Measurements from ENCODE around the gene KDM7A. TPM values are rescaled to one million over a fixed set of nuclear protein-coding genes. Genes with fewer than 3 reads are reported as not detected.
A peak's percentile ranks its signal among the peaks of the same experiment; 100 is the strongest.

KDM7A gene
- total RNA-seq, 4 donors from 2014 or later, result 15.3 to 34.5 (median 23.2) TPM

- 82 to 89% methylated on average over 2 of the region's 2 CpGs for WGBS, 2 donors
- Histone ChIP-seq H3K27me3 (no peaks in the 10 kb centered on the region), H3K9me3 (no peaks in the 10 kb centered on the region), H3K36me3 (peaks cover 0 to 30% (median 0%) of the 10 kb centered on the region in 3 donors), H3K27ac (peak overlapping the region in 1 of 4 donors; percentile 12), H3K4me1 (no peaks in the 10 kb centered on the region), H3K4me3 (no peak overlapping the region)
- DNase-seq (ENCODE audit: low spot score in 2 of 2), result no peak
- no peak for TF ChIP-seq CTCF (IDR thresholded peaks at IDR 0.05)
- TF ChIP-seq POLR2A (IDR thresholded peaks at IDR 0.05), result no peak
- no peak for TF ChIP-seq EP300 (IDR thresholded peaks at IDR 0.05)
Measured at GRCh38 chr7:140085447-140085846, 91.3 kb downstream of the KDM7A start.

GRCh38 chr7:140084972-140085371 is 91.8 kb downstream of the KDM7A start:
- no peak for DNase-seq (ENCODE audit: low spot score in 2 of 2)
- peaks cover 0 to 25% (median 0%) of the 10 kb centered on the region in 3 donors for H3K36me3 ChIP-seq
- no peaks in the 10 kb centered on the region for H3K4me1 ChIP-seq
- H3K4me3 ChIP-seq, result no peak overlapping the region
- no peaks in the 10 kb centered on the region for H3K27me3 ChIP-seq
- 58 to 64% methylated on average over 8 of the region's 8 CpGs for WGBS, 2 donors
- no peak for TF ChIP-seq CTCF (IDR thresholded peaks at IDR 0.05)
- TF ChIP-seq EP300 (IDR thresholded peaks at IDR 0.05), result no peak
- no peak for TF ChIP-seq POLR2A (IDR thresholded peaks at IDR 0.05)
- H3K27ac ChIP-seq, result peak overlapping the region in 1 of 4 donors; percentile 12
- no peaks in the 10 kb centered on the region for H3K9me3 ChIP-seq

GRCh38 chr7:140084142-140084655 is 92.6 kb downstream of the KDM7A start:
- DNase-seq (ENCODE audit: low spot score in 2 of 2), result no peak
- 90 to 92% methylated on average over 4 of the region's 4 CpGs for WGBS, 2 donors

GRCh38 chr7:140082770-140083169 is 94.0 kb downstream of the KDM7A start:
- Histone ChIP-seq H3K4me1 (no peaks in the 10 kb centered on the region), H3K27ac (no peak overlapping the region), H3K4me3 (no peak overlapping the region), H3K36me3 (peaks cover 0 to 12% (median 0%) of the 10 kb centered on the region in 3 donors), H3K27me3 (no peaks in the 10 kb centered on the region), H3K9me3 (no peaks in the 10 kb centered on the region)
- 81 to 85% methylated on average over 7 of the region's 7 CpGs for WGBS, 2 donors
- no peak for TF ChIP-seq CTCF (IDR thresholded peaks at IDR 0.05)
- no peak for TF ChIP-seq EP300 (IDR thresholded peaks at IDR 0.05)
- no peak for TF ChIP-seq POLR2A (IDR thresholded peaks at IDR 0.05)
- DNase-seq (ENCODE audit: low spot score in 2 of 2), result no peak

More at GRCh38 chr7:140084142-140084655, 92.6 kb downstream of the KDM7A start:
- Histone ChIP-seq H3K4me1 (no peaks in the 10 kb centered on the region), H3K27me3 (no peaks in the 10 kb centered on the region), H3K36me3 (peaks cover 0 to 17% (median 0%) of the 10 kb centered on the region in 3 donors), H3K4me3 (no peak overlapping the region), H3K27ac (no peak overlapping the region), H3K9me3 (no peaks in the 10 kb centered on the region)
- TF ChIP-seq CTCF (IDR thresholded peaks at IDR 0.05), result no peak
- TF ChIP-seq EP300 (IDR thresholded peaks at IDR 0.05), result no peak
- TF ChIP-seq POLR2A (IDR thresholded peaks at IDR 0.05), result no peak

GRCh38 chr7:140081774-140082425 is 94.9 kb downstream of the KDM7A start:
- no peak for DNase-seq (ENCODE audit: low spot score in 2 of 2)
- peaks cover 0 to 4% (median 0%) of the 10 kb centered on the region in 3 donors for H3K36me3 ChIP-seq
- H3K9me3 ChIP-seq, result no peaks in the 10 kb centered on the region
- no peaks in the 10 kb centered on the region for H3K4me1 ChIP-seq
- TF ChIP-seq CTCF (IDR thresholded peaks at IDR 0.05), result no peak
- TF ChIP-seq EP300 (IDR thresholded peaks at IDR 0.05), result no peak
- TF ChIP-seq POLR2A (IDR thresholded peaks at IDR 0.05), result no peak
- no peak overlapping the region for H3K4me3 ChIP-seq
- 89 to 93% methylated on average over 11 of the region's 11 CpGs for WGBS, 2 donors
- no peak overlapping the region for H3K27ac ChIP-seq
- H3K27me3 ChIP-seq, result no peaks in the 10 kb centered on the region

Data from tibial nerve (tissue), 4 donors.